ENCODE results near the gene HMBS. TPM values are rescaled to one million over a fixed set of nuclear protein-coding genes. Genes with fewer than 3 reads are reported as not detected.

HMBS gene
- polyA plus RNA-seq, 1 donor (not counting 4 experiments of a cell fraction or from before 2014, with no cell fraction given): 48.7 TPM

GRCh38 chr11:119092880-119093842, 8.5 kb downstream of the HMBS start:
- FAIRE-seq: no peak
- peak overlapping the region; percentile 56 for H3K27ac ChIP-seq (ENCODE audit: control insufficient read depth, insufficient read depth, low read length)
- H3K9me3 ChIP-seq (ENCODE audit: control insufficient read depth, low read depth, low read length): no peaks in the 10 kb centered on the region
- peak overlapping the region; percentile 96 for H3K4me2 ChIP-seq (ENCODE audit: control insufficient read depth, extremely low read depth, insufficient read depth, low read depth, low read length)
- no peaks in the 10 kb centered on the region for H3K9me1 ChIP-seq (ENCODE audit: control insufficient read depth, extremely low read depth, insufficient read depth, low read length)
- peaks cover 35 to 42% of the 10 kb centered on the region in 2 experiments for H3K36me3 ChIP-seq (ENCODE audit: control insufficient read depth in 2 of 2, extremely low read depth in 1 of 2, insufficient read depth in 2 of 2, low read length in 2 of 2)
- peaks cover 34% of the 10 kb centered on the region for H3K79me2 ChIP-seq (ENCODE audit: control insufficient read depth, insufficient read depth, low read length)
- H3K27me3 ChIP-seq (ENCODE audit: control insufficient read depth, extremely low read depth, insufficient read depth, low read length): no peaks in the 10 kb centered on the region
- H3K4me1 ChIP-seq (ENCODE audit: control insufficient read depth, extremely low read depth, insufficient read depth, low read length): peaks cover 17% of the 10 kb centered on the region
- peak overlapping the region; percentile 71 to 93 (median 78) for H3K4me3 ChIP-seq (ENCODE audit: control insufficient read depth in 2 of 3, extremely low read depth in 1 of 3, insufficient read depth in 2 of 3, low read depth in 1 of 3, low read length in 3 of 3)
- no peak overlapping the region for H2AFZ ChIP-seq (ENCODE audit: control insufficient read depth, low read length)
- peak overlapping the region; percentile 81 for H3K9ac ChIP-seq (ENCODE audit: control insufficient read depth, extremely low read depth, insufficient read depth, low read length)
- no peak for DNase-seq (ENCODE audit: low read depth, low spot score)
- dilution Hi-C loops (cut with MboI; ENCODE audit: extremely low pct_ligation_motif_present, low sequenced_read_pairs): no loop called here
- TF ChIP-seq EZH2 (IDR thresholded peaks at IDR 0.05; ENCODE audit: low read length): no peak
- TF ChIP-seq CTCF (optimal IDR thresholded peaks at IDR 0.05 in 1 of 3, IDR thresholded peaks at IDR 0.05 in 1 of 3, conservative IDR thresholded peaks at IDR 0.05 in 1 of 3; ENCODE audit: extremely low read depth in 1 of 3, insufficient read depth in 2 of 3, low read length in 3 of 3): no peak
- H4K20me1 ChIP-seq (ENCODE audit: control insufficient read depth, extremely low read depth, insufficient read depth, low read length): no peaks in the 10 kb centered on the region

GRCh38 chr11:119093942-119094815, 9.5 kb downstream of the HMBS start:
- H3K9me3 ChIP-seq (ENCODE audit: control insufficient read depth, low read depth, low read length): no peaks in the 10 kb centered on the region
- H3K4me2 ChIP-seq (ENCODE audit: control insufficient read depth, extremely low read depth, insufficient read depth, low read depth, low read length): peak overlapping the region; percentile 96
- H3K4me1 ChIP-seq (ENCODE audit: control insufficient read depth, extremely low read depth, insufficient read depth, low read length): peaks cover 17% of the 10 kb centered on the region
- no peak for DNase-seq (ENCODE audit: low read depth, low spot score)
- no peak for TF ChIP-seq CTCF (optimal IDR thresholded peaks at IDR 0.05 in 1 of 3, IDR thresholded peaks at IDR 0.05 in 1 of 3, conservative IDR thresholded peaks at IDR 0.05 in 1 of 3; ENCODE audit: extremely low read depth in 1 of 3, insufficient read depth in 2 of 3, low read length in 3 of 3)
- no peak for TF ChIP-seq EZH2 (IDR thresholded peaks at IDR 0.05; ENCODE audit: low read length)
- H3K79me2 ChIP-seq (ENCODE audit: control insufficient read depth, insufficient read depth, low read length): peaks cover 34% of the 10 kb centered on the region
- H3K27me3 ChIP-seq (ENCODE audit: control insufficient read depth, extremely low read depth, insufficient read depth, low read length): no peaks in the 10 kb centered on the region
- no peaks in the 10 kb centered on the region for H3K9me1 ChIP-seq (ENCODE audit: control insufficient read depth, extremely low read depth, insufficient read depth, low read length)
- no peaks in the 10 kb centered on the region for H4K20me1 ChIP-seq (ENCODE audit: control insufficient read depth, extremely low read depth, insufficient read depth, low read length)
- no peak overlapping the region for H2AFZ ChIP-seq (ENCODE audit: control insufficient read depth, low read length)
- H3K9ac ChIP-seq (ENCODE audit: control insufficient read depth, extremely low read depth, insufficient read depth, low read length): peak overlapping the region; percentile 81
- FAIRE-seq: no peak
- H3K36me3 ChIP-seq (ENCODE audit: control insufficient read depth in 2 of 2, extremely low read depth in 1 of 2, insufficient read depth in 2 of 2, low read length in 2 of 2): peaks cover 33 to 47% of the 10 kb centered on the region in 2 experiments
- peak overlapping the region; percentile 73 for H3K27ac ChIP-seq (ENCODE audit: control insufficient read depth, insufficient read depth, low read length)
- dilution Hi-C loops (cut with MboI; ENCODE audit: extremely low pct_ligation_motif_present, low sequenced_read_pairs): no loop called here
- peak overlapping the region; percentile 71 to 93 (median 78) for H3K4me3 ChIP-seq (ENCODE audit: control insufficient read depth in 2 of 3, extremely low read depth in 1 of 3, insufficient read depth in 2 of 3, low read depth in 1 of 3, low read length in 3 of 3)

Data from keratinocyte (primary cell).